ELF-1 (cell line): ENCODE results near the gene TFPI.
A peak's percentile ranks its signal among the peaks of the same experiment; 100 is the strongest.
"Not testable (repeated sequence)": the region's sequence is repeated elsewhere in the genome, so short reads cannot be mapped to it uniquely, and the experiment has no call there.

Source experiments
- DNase-seq: peaks from one replicate; pipeline ENCODE4 v3.0.0-alpha.2; 2016; ENCODE audit warnings: low read depth, low spot score

The TFPI gene

DNA sequence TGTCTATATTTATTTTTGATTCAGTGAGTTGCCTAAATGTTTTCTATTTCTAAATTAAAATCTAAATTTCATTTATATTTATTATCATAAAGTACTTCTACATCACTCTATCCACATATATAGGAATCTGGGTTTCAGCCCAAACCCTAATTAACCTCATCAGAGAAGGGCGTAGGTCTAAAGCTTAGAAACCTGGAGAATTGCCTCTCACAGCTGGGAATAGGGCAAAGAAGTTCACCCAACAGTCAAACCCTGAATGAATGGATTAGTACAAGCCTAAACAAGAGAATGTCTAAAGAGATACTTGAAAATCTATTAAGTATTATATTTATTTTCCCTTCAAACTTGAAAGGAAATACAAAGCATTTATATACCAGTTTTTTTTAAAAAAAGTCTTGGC lies 26.2 kb downstream of the TFPI start:
- DNase-seq = no peak

DNA sequence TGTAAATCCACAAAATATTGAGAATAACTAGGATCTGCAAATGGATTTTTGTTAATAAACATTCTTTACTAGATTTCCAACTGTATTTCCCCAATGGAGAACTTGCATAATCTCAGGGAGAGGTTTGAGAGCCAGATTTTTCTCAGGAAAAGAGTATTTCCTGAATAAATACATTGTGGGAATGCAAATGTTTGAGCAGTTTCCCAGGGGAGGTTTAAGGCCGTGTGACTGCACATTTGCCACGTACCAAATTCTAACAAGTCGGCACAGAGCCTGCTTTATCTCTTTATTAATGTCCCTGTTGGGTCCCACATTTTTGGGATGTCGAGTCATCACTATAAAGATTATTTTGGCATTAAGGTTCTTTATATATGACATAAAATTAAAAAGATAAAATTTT lies 27.0 kb downstream of the TFPI start:
- no peak for DNase-seq

GRCh38 chr2:187526792-187527191 lies 27.4 kb downstream of the TFPI start:
- no peak for DNase-seq

- no peak for DNase-seq
Measured at GRCh38 chr2:187525163-187525900, 28.9 kb downstream of the TFPI start.

- no peak for DNase-seq
Measured at GRCh38 chr2:187523325-187523724, 30.9 kb downstream of the TFPI start.

DNA sequence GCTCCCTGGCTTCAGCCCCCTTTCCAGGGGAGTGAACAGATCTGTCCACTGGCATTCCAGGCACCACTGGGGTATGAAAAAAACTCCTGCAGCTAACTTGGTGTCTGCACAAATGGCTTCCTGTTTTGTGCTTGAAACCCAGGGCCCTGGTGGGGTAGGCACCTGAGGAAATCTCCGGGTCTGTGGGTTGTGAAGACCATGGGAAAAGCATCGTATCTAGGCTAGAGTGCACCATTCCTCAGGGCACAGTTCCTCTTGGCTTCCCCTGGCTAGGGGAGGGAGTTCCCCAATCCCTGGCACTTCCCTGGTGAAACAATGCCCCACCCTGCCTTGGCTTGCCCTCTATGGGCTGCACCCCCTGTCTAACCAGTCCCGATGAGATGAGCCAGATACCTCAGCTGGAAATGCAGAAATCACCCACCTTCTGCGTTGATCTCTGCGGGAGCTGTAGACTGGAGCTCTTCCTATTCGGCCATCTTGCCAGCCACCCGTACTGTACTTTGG lies 34.1 kb downstream of the TFPI start:
- DNase-seq = no peak

- peak; percentile 97 for DNase-seq
Measured at GRCh38 chr2:187519419-187520120, 34.7 kb downstream of the TFPI start.

DNA sequence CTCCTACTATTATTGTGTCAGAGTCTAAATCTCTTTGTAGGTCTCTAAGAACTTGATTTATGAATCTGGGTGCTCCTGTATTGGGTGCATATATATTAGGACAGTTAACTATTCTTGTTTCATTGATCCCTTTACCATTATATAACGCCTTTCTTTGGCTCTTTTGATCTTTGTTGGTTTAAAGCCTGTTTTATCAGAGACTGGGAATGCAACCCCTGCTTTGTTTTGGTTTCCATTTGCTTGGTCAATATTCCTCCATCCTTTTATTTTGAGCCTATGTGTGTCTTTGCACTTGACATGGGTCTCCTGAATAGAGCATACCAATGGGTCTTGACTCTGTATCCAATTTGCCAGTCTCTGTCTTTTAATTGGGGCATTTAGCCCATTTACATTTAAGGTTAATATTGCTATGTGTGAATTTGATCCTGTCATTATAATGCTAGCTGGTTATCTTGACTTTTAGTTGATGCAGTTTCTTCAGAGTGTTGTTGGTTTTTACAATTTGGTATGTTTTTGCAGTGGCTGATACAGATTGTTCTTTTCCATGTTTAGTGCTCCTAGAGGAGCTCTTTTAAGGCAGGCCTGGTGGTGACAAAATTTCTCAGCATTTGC lies 36.4 kb downstream of the TFPI start:
- DNase-seq = not testable (repeated sequence)

DNA sequence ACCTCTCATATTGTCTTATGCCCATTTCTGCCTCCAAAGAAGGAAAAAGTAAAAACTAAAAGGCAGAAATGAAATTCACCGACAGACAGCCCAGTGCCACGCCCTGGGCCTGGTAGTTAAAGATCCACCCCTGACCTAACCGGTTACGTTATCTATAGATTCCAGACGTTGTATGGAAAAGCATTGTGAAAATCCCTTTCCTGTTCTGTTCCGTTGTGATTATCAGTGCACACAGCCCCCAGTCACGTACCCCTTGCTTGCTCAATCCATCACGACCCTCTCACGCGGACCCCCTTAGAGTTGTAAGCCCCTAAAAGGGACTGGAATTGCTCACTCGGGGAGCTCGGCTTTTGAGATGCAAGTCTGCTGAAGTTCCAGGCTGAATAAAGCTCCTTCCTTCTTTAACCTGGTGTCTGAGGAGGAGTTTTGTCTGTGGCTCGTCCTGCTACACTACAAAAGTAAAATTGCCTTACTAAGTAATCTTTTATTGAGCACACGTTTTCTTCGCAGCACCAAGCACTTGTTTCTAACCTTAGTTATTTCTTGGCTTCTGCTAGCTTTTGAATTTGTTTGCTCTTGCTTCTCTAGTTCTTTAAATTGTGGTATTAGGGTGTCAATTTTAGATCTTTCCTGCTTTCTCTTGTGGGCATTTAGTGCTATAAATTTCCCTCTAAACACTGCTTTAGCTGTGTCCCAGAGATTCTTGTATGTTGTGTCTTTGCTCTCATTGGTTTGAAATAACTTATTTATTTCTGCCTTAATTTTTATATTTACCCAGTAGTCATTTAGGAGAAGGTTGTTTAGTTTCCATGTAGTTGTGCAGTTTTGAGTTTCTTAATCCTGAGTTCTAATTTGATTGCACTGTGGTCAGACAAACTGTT lies 37.4 kb downstream of the TFPI start:
- DNase-seq = not testable (repeated sequence)

GRCh38 chr2:187514930-187515329 lies 39.3 kb downstream of the TFPI start:
- no peak for DNase-seq

GRCh38 chr2:187514235-187514829 lies 39.9 kb downstream of the TFPI start:
- DNase-seq = not testable (repeated sequence)

DNA sequence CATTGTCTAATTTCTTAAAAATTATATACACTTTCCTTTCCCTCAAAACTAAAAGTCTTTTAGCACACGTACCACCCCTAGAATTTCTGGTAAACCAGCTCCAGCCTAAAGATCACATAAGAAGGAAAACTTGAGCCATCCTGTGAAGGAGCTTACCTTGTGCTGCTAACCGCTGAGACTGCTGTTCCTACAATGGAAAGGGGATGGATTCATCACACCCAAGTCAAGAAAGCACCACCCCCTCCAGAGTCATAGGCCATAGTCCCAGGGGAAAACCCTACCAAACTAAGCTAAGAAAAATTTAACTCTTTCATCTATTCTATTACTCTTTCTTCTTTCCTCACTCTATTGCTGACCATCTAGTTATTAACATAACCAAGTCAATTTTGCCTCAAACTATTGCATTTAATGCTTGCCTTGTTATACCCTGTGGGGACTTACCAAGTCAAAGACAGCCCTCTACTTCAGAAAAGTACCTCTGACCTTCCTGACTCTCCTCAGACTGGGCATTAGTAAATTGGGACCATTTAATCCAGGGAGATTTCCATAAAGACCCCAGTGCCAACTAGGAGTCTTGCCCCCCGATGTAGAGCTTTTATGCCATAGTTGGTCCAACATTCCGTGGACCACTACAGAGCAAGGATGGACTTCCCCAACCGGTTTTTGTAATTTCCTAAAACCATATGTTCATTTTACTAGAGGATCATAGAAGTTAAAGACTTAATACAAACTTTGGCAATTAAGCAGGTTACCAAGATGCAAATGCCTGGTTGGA lies 40.6 kb downstream of the TFPI start:
- peak; percentile 49 for DNase-seq

DNA sequence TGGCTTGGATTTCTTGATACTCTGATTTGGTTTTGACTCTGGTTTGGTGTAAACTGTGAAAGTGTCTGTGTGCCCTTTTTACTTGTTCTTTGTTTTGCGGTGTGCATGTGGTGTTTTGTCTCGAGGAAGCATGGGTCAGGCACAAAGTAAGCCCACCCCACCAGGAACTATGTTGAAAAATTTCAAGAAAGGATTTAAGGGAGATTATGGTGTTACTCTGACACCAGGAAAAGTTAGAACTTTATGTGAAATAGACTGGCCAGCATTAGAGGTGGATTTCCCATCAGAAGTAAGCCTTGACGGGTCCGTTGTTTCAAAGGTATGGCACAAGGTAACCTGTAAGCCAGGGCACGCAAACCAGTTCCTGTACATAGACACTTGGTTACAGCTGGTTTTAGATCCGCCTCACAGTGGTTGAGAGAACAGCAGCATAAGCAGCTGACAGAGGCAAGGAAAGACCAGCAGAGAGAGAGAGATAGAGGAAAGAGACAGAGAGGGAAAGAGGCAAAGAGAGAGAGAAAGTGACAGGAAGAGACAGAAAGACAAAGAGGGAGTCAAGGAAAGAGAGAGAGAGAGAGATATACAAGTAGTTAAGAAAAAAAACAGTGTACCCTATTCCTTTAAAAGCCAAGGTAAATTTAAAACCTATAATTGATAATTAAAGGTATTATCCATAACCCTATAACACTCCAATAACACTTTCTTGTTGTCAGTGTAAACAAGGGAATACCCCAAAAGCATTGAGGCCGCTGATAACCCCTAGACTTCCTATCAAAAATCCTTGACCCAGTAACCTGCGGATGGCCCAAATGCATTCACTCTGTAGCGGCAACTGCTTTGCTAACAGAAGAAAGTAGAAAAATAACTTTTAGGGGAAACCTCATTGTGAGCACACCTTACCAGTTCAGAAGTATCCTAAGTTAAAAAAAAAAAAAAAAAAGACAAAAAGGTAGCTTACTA lies 42.6 kb downstream of the TFPI start:
- DNase-seq = no peak

DNA sequence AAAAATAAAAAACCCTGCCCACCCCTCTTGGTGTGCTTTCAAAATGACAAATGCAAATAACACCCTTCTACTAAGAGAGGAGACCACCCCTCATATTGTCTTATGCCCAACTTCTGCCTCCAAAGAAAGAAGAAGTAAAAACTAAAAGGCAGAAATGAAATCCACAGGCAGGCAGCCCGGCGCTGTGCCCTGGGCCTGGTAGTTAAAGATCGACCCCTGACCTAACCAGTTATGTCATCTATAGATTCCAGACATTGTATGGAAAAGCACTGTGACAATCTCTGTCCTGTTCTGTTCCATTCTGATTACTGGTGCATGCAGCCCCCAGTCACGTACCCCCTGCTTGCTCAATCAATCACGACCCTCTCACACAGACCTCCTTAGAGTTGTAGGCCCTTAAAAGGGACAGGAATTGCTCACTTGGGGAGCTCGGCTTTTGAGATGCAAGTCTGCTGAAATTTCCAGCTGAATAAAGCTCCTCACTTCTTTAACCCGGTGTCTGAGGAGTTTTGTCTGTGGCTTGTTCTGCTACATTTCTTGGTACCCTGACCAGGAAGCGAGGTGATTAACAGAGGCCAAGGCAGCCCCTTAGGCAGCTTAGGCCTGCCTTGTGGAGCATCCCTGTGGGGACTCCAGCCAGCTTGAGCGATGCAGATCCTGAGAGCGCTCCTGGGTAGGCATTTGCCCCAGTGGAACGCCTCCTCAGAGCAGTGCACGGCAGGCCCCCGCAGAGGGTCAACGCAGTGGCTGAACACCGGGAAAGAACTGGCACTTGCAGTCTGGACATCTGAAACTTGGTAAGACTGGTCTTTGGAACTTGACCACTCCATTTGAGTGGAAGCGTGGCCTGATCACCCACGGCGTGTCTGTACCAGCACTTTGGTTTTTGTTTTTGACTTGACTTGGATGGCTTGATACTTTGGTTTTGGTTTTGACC lies 43.5 kb downstream of the TFPI start:
- peak; percentile 85 for DNase-seq

- DNase-seq = no peak
Measured at GRCh38 chr2:187509667-187510417, 44.4 kb downstream of the TFPI start.

DNA sequence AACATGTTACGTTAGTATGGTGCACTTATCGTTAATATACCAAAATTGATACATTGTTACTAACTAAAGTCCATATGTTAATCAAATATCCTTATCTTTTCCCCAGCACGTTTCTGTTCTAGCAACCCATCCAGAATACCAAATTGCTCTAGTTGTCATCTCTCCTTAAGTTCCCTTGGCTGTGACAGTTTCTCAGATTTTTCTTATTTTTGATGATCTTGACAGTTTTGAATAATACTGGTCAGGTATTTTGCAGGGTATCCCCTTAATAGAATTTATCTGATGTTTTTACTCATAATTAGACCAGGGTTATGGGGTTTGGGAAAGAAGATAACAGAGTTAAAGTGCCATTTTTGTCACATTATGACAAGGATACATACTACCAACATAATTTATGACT lies 47.8 kb downstream of the TFPI start:
- no peak for DNase-seq

GRCh38 chr2:187505065-187505672 lies 49.1 kb downstream of the TFPI start:
- no peak for DNase-seq
